Measurements from ENCODE around the gene RHEB.

RHEB gene

GRCh38 chr7:151515276-151515565, 4.5 kb downstream of the RHEB start:
- no peak overlapping the region for H3K4me3 ChIP-seq (ENCODE audit: low read depth, low read length)
- TF ChIP-seq CTCF (IDR thresholded peaks at IDR 0.05; ENCODE audit: borderline replicate concordance, insufficient read depth, low read depth, low read length), result no peak

DNA sequence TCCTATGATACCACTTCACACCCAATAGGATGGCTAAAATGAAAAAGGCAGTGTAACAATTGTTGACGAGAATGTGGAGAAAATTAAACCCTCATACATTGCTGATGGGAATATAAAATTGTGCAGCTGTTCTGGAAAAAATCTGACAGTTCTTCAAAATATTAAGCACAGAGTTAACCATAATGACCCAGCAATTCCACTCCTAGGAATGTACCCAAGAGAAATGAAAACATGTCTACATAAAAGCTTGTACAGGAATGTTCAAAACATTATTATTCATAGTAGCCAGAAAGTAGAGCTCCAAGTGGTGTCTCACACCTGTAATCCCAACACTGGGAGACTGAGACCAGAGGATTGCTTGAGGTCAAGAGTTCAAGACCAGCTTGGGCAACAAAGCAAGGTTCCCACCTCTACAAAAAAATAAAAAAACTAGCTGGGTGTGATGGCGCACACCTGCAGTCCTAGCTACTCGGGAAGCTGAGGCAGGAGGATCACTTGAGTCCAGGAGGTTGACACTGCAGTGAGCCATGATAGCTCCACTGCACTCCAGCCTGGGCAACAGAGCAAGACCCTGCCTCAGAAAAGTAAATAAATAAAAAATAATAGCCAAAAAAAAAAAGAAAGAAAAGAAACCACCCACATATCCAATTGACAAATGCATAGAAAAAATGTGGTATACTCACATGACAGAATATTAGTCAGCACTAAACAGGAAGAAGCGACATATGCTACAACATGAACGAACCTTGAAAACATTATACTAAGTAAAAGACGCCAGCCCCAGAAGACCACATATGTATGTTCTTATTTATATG, 5.0 kb downstream of the RHEB start:
- TF ChIP-seq CTCF (IDR thresholded peaks at IDR 0.05; ENCODE audit: borderline replicate concordance, insufficient read depth, low read depth, low read length), result no peak
- H3K4me3 ChIP-seq (ENCODE audit: low read depth, low read length), result no peak overlapping the region

- H3K4me3 ChIP-seq (ENCODE audit: low read depth, low read length), result no peak overlapping the region
- TF ChIP-seq CTCF (IDR thresholded peaks at IDR 0.05; ENCODE audit: borderline replicate concordance, insufficient read depth, low read depth, low read length), result no peak
Observed at GRCh38 chr7:151513133-151513532, 6.6 kb downstream of the RHEB start.

DNA sequence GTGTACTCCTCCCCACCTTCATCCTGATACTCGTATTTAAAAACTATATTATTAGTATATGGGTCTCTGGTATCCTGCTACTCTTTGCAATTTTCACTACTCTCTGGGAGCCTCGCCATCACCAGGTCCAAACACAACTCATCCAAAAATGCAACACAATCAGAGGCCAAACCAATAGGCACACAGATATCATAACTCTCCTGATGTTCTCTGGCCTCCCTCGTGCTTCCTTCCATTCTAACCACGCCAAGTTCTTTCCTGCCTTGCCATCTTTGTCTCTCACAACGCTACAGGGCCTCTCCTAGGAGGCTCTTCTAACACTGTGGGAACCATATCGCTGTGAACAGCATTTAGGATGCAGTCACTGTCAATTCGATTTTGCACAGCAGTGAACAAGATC, 7.3 kb downstream of the RHEB start:
- TF ChIP-seq CTCF (IDR thresholded peaks at IDR 0.05; ENCODE audit: borderline replicate concordance, insufficient read depth, low read depth, low read length), result no peak
- no peak overlapping the region for H3K4me3 ChIP-seq (ENCODE audit: low read depth, low read length)

- H3K4me3 ChIP-seq (ENCODE audit: low read depth, low read length), result no peak overlapping the region
- TF ChIP-seq CTCF (IDR thresholded peaks at IDR 0.05; ENCODE audit: borderline replicate concordance, insufficient read depth, low read depth, low read length), result no peak
Observed at GRCh38 chr7:151511946-151512345, 7.7 kb downstream of the RHEB start.

GRCh38 chr7:151511270-151511669, 8.4 kb downstream of the RHEB start:
- H3K4me3 ChIP-seq (ENCODE audit: low read depth, low read length), result no peak overlapping the region
- no peak for TF ChIP-seq CTCF (IDR thresholded peaks at IDR 0.05; ENCODE audit: borderline replicate concordance, insufficient read depth, low read depth, low read length)

DNA sequence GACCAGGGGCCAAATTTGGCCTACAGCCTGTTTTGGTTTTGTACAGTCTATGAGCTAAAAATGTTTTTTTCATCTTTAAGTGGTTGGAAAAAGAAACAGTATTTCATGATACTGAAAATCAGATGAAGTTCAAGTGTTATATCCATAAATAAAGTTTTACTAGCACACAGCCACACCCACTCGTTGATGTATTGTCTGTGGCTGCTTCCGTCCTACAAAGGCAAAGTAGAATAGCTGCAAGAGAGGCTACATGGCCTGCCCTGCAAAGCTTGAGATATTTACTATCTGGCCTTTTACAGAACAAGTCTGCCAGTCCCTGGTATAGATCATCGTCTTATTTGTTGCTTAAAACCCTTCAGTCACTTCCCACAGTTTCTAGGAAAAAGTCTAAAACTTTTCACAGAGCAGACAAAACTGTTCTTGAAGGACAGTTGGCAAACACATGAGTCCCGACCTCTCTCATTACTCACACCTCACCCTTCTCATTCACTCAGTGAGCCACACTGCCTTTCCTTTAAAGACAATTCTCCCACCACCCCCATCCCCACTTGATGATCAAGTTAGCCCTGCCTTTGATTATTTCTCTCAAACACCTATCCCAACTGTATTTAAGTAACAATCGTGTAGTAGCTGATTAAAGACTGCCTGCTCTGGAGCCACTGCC, 9.9 kb downstream of the RHEB start:
- H3K4me3 ChIP-seq (ENCODE audit: low read depth, low read length), result no peak overlapping the region
- TF ChIP-seq CTCF (IDR thresholded peaks at IDR 0.05; ENCODE audit: borderline replicate concordance, insufficient read depth, low read depth, low read length), result no peak
